ENCODE measurements around the gene WFDC10A. TPM values are rescaled to one million over a fixed set of nuclear protein-coding genes. Genes with fewer than 3 reads are reported as not detected.
"Not testable (repeated sequence)": the region's sequence is repeated elsewhere in the genome, so short reads cannot be mapped to it uniquely, and the experiment has no call there.

The WFDC10A gene
- total RNA-seq (2021; fragmentation: NEBNext Ultra II Directional; extraction: Animal tissue kit (Norgen Biotek cat#: 25700)): not detected
- long read RNA-seq: 0 reads

DNA sequence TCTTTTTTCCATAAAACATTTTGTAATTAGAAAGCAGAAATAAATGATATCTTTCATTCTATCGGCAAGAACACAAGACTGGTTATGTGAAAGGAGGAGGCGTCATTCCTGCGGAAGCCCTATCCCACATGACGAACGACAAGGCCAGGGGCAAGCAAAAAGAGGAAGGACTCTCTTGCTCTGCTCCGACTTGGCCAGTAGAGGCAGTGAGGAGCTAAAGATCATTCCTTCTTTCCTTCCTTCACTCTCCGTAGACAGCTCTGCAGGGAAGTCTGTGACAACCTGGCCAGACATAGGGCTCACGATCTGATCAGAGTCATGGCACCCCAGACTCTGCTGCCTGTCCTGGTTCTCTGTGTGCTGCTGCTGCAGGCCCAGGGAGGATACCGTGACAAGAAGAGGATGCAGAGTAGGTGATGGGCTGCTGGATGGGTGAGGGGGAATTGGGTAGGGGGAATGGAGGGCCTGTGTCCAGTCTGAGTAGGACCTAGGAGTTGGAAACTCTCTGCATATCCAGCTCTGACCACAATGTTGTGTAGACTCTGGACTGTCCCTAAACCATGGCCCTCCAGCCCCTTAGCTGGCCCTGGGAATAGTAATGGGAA lies at the start of gene WFDC10A:
Gene WFDC10A, plus strand, starts transcription at position 244 of the 605 bp plus-strand sequence. Its CDS starts 75 bp downstream, at position 319.
- Mint-ChIP-seq H3K27me3 (ENCODE audit: insufficient read depth) (peaks cover 5% of the 10 kb centered on the region), H3K9me3 (no peaks in the 10 kb centered on the region), H3K27ac (no peak within 1 kb of the TSS), H3K4me3 (no peak within 1 kb of the TSS), H3K4me1 (ENCODE audit: low read depth) (peaks cover 7% of the 10 kb centered on the region; the same call in 1 of the 2 replicates), H3K36me3 (ENCODE audit: low read depth) (no peaks in the 10 kb centered on the region)
- TF ChIP-seq CTCF (IDR thresholded peaks at IDR 0.05): peak; percentile 67
- peak; percentile 6 for DNase-seq

GRCh38 chr20:45581702-45582101 lies 47.8 kb upstream of the WFDC10A start:
- Mint-ChIP-seq H3K4me3 (no peak overlapping the region), H3K36me3 (ENCODE audit: low read depth) (no peaks in the 10 kb centered on the region), H3K27me3 (ENCODE audit: insufficient read depth) (peaks cover 12% of the 10 kb centered on the region), H3K4me1 (ENCODE audit: low read depth) (no peaks in the 10 kb centered on the region), H3K9me3 (no peaks in the 10 kb centered on the region), H3K27ac (no peak overlapping the region)
- TF ChIP-seq CTCF (IDR thresholded peaks at IDR 0.05): no peak
- no peak for DNase-seq

DNA sequence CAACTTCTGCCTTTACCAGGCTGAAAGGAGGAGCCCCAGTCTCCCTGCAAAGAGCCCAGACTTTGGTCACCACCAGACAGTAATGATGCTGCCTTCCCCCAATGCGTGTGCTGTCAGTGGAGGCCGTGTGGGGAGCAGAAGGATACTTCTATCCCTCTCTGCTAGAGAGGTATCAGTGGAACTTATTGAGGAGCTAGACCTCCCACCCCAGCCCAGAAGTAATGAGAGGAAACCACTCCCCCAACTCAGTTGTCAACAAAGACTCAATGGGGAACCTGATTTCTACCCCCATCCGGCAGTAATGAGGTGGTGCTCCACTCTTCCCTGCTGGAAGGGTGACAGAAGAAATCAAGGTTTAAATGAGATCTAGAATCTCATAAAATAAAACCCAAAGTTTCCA lies 46.0 kb upstream of the WFDC10A start:
- Mint-ChIP-seq H3K36me3 (ENCODE audit: low read depth) (no peaks in the 10 kb centered on the region), H3K9me3 (no peaks in the 10 kb centered on the region), H3K4me3 (no peak overlapping the region), H3K27me3 (ENCODE audit: insufficient read depth) (peaks cover 23% of the 10 kb centered on the region), H3K4me1 (ENCODE audit: low read depth) (no peaks in the 10 kb centered on the region), H3K27ac (no peak overlapping the region)
- TF ChIP-seq CTCF (IDR thresholded peaks at IDR 0.05): no peak
- no peak for DNase-seq

GRCh38 chr20:45584294-45584693 lies 45.2 kb upstream of the WFDC10A start:
- peaks cover 23% of the 10 kb centered on the region for H3K27me3 Mint-ChIP-seq (ENCODE audit: insufficient read depth)
- not testable (repeated sequence) for H3K4me1 Mint-ChIP-seq (ENCODE audit: low read depth); H3K9me3 Mint-ChIP-seq; H3K27ac Mint-ChIP-seq; H3K4me3 Mint-ChIP-seq; DNase-seq; H3K36me3 Mint-ChIP-seq (ENCODE audit: low read depth)

DNA sequence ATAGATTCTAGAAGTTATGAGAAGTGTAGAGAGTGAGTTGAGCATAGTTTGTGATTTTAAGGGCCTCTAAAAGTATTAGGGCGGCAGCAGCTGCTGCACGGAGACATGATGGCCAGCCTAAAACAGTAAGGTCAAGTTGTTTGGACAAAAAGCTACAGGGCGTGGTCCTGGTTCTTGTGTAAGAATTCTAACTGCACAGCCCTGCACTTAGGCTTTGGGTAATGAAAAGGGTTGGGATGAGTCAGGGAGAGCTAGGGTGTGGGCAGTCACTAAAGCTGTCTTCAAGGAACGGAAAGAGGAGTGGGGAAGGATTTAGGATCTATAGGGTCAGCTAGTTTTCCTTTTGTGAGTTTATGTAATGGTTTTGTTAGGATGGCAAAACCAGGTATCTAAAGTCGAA lies 43.6 kb upstream of the WFDC10A start:
- not testable (repeated sequence) for DNase-seq; H3K4me3 Mint-ChIP-seq; H3K36me3 Mint-ChIP-seq (ENCODE audit: low read depth); H3K4me1 Mint-ChIP-seq (ENCODE audit: low read depth); H3K27ac Mint-ChIP-seq; H3K9me3 Mint-ChIP-seq
- H3K27me3 Mint-ChIP-seq (ENCODE audit: insufficient read depth): peaks cover 20% of the 10 kb centered on the region

DNA sequence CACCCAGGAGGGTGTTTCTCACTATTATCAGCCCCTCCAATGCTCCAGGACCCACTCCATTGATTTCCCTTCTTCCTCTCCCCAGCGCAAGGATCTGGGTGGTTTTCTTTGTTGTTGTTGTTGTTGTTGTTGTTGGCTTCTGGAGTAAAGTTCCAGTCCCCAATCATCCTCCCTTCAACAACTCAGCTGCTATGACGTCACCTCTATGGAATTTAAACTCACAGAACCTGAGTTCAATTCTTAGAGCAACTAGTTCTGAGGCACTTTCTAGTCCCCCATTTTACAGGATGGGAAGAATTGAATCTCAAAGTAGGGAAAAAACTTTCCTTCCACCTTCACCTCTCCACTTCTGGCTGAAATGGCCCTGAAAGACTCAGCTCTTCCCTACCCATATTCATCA lies 40.7 kb upstream of the WFDC10A start:
- Mint-ChIP-seq H3K4me1 (ENCODE audit: low read depth) (no peaks in the 10 kb centered on the region), H3K9me3 (no peaks in the 10 kb centered on the region), H3K4me3 (no peak overlapping the region), H3K27ac (no peak overlapping the region), H3K27me3 (ENCODE audit: insufficient read depth) (peaks cover 17% of the 10 kb centered on the region), H3K36me3 (ENCODE audit: low read depth) (no peaks in the 10 kb centered on the region)
- no peak for DNase-seq
- TF ChIP-seq CTCF (IDR thresholded peaks at IDR 0.05): no peak

Data from HFFc6 (cell line).